Activated naive CD4-positive, alpha-beta T cell treated with anti-CD3 and anti-CD28 coated beads, Interleukin-2, amount 10 ng/mL, durations not matched to agents 5 hours and 36 hours (primary cell): ENCODE results near the gene GBP7. TPM values are rescaled to one million over a fixed set of nuclear protein-coding genes. Genes with fewer than 3 reads are reported as not detected.

ENCODE experiments used
- total RNA-seq, 2 experiments: library from RNA; stranded (reverse); gene quantifications; one replicate each; pipeline ENCODE4 v1.2.3, GENCODE V29; 2021

The GBP7 gene, protein sequence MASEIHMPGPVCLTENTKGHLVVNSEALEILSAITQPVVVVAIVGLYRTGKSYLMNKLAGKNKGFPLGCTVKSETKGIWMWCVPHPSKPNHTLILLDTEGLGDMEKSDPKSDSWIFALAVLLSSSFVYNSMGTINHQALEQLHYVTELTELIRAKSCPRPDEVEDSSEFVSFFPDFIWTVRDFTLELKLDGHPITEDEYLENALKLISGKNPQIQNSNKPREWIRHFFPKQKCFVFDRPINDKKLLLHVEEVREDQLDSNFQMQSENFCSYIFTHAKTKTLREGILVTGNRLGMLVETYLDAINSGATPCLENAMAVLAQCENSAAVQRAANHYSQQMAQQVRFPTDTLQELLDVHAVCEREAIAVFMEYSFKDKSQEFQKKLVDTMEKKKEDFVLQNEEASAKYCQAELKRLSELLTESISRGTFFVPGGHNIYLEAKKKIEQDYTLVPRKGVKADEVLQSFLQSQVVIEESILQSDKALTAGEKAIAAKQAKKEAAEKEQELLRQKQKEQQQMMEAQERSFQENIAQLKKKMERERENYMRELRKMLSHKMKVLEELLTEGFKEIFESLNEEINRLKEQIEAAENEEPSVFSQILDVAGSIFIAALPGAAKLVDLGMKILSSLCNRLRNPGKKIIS
- under 1 TPM; 0.20 to 0.39 TPM for total RNA-seq

DNA sequence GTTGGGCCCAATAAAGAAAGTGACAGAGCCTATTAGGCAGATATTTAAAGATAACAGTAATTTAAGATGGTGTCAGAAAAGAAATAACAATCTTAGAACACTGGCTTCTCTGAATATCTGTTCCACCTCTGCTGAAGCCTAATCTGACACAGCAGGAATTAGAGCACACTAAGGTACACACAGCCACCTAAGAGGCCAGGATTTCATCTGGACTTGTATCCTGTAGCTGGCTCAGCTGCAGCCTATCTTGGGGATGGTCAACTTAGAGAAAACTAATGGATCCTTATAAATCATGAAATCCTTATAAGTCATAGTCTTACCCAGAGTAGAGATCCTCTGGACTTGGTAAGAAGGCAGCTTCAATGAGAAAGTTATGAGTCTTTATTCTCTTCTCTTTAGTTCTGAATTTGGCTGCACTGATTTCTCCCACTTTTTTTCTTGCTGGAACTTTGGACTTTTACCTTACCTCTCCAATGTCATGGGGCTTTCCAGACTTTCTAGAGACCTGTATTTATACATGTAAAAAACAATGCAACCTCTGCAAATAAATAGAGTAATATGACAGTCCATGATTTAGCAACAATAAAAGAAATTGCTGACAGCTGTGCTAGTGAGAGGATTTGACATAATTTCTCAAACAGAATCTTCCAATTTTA lies at the start of gene GBP7:
Gene GBP7 (minus strand): TSS at position 403 of the 656 bp plus-strand sequence. CDS start 4,068 bp downstream, outside the sequence.

DNA sequence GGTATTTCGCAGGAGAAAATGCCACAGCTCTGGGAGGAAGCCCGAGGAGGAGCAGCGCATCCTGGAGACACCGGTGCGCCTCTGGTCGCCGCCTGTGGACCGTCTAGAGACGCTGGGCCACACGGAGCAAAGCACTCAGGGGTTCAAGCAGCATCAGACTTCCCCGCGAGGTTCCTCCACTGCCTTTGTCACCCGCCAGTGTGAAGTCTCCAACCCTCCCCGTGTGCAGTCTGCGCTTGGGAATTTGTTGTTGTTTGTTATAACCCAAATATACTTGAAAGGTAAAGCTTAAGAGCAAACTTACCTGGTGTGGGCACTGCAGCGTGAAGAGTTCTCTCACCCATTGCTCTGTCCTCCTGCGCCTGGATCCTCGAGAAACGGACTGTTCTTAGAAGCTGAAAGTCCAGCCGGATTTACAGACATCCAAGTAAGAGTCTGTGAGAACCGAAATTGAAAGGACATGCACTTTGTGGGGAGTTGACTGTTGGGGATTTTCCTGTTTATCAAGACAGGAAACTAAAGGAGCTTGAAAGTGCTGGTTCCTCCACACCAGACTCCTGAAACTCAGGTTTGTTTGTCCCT lies 22.8 kb upstream of the GBP7 start, which contains the start of gene GBP4:
Gene GBP4 (minus strand): TSS at position 452 of the 582 bp plus-strand sequence. CDS start 108 bp downstream, at position 344.

DNA sequence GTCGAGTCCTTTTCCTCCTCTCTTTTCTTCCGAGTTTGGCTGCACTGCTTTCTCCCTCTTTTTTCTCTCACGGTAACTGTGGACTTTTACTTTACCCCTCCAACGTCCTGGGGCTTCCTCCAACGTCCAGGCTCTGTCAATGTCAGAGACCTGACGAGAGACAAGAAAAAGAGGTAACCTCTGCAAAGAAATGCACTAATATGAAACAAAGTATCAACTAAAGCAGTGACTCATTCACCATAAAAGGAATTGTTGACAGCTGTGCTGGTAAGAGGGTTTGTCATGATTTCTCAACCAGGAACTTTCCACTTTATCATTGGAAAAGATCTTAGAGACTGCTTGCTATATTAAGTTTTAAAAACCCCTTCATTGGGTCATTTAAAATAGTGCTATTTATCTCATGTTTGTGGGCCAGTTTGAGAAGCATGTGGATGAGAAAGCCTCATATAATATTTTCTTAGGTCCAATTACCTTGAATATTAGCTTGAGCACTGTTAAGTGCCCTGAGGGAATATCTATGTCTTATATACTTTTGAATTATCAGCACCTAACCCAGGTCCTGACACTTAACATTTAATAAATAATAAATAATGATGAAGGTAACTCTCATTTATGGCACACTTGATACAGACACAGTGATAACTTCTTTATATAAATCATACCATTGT lies 49.8 kb downstream of the GBP7 start, which contains the start of gene GBP2:
Gene GBP2 (minus strand): TSS at position 202 of the 668 bp plus-strand sequence. CDS start 4,148 bp downstream, outside the sequence.

Other genes with a start within 250 kb of the GBP7 start
- 10 to 100 TPM; 34.5 to 34.9 TPM for gene KYAT3, start 183.4 kb downstream of the GBP7 start, total RNA-seq
- gene RBMXL1, start 183.4 kb downstream of the GBP7 start, total RNA-seq = 10 to 100 TPM; 18.5 to 19.0 TPM
- gene GBP3, start 153.1 kb downstream of the GBP7 start, total RNA-seq = 10 to 100 TPM; 29.7 to 31.8 TPM
- 100 to 1,000 TPM; 171 to 177 TPM for gene GBP1, start 110.8 kb downstream of the GBP7 start, total RNA-seq
- 100 to 1,000 TPM; 299 to 313 TPM for gene GBP2, start 49.9 kb downstream of the GBP7 start, total RNA-seq
- gene GBP4, start 22.9 kb upstream of the GBP7 start, total RNA-seq = 10 to 100 TPM; 80.9 to 81.1 TPM
- gene GBP5, start 96.9 kb upstream of the GBP7 start, total RNA-seq = 100 to 1,000 TPM; 330 TPM
- under 1 TPM; 0.29 to 0.40 TPM for gene GBP6, start 188.1 kb upstream of the GBP7 start, total RNA-seq